GM19455 (cell line): ENCODE results near the gene EHBP1L1.

ENCODE experiments used
- ATAC-seq: cut with Tn5 transposase; IDR thresholded peaks from one replicate; pipeline ENCODE4 v1.9.1; 2021; ENCODE audit not compliant: unreplicated experiment

Gene EHBP1L1

GRCh38 chr11:65592858-65593517 lies 17.1 kb downstream of the EHBP1L1 start:
- ATAC-seq = no peak

- ATAC-seq = no peak
These were observed 17.9 kb downstream of the EHBP1L1 start for GRCh38 chr11:65593518-65594414.

GRCh38 chr11:65595131-65595530 lies 19.3 kb downstream of the EHBP1L1 start:
- no peak for ATAC-seq

- ATAC-seq = no peak
These were observed 19.9 kb downstream of the EHBP1L1 start, which contains the start of gene KCNK7 for GRCh38 chr11:65595543-65596281. TSS of gene KCNK7 (minus strand) at chr11:65595800. CDS start at chr11:65595772, 28 bp downstream.

- no peak for ATAC-seq
These were observed 20.7 kb downstream of the EHBP1L1 start for GRCh38 chr11:65596520-65596919.

- ATAC-seq = no peak
These were observed 22.4 kb downstream of the EHBP1L1 start for GRCh38 chr11:65598258-65598699.

GRCh38 chr11:65599216-65599954 lies 23.5 kb downstream of the EHBP1L1 start:
- ATAC-seq = no peak

- ATAC-seq = no peak
These were observed 24.0 kb downstream of the EHBP1L1 start for GRCh38 chr11:65599955-65600246.

- ATAC-seq = no peak
These were observed 28.4 kb downstream of the EHBP1L1 start for GRCh38 chr11:65604258-65604657.

- no peak for ATAC-seq
These were observed 31.2 kb downstream of the EHBP1L1 start for GRCh38 chr11:65606876-65607613.

- no peak for ATAC-seq
These were observed 32.0 kb downstream of the EHBP1L1 start for GRCh38 chr11:65607614-65608426.

- no peak for ATAC-seq
These were observed 33.4 kb downstream of the EHBP1L1 start for GRCh38 chr11:65609229-65609628.

GRCh38 chr11:65609665-65610064 lies 33.8 kb downstream of the EHBP1L1 start:
- no peak for ATAC-seq

- no peak for ATAC-seq
These were observed 34.6 kb downstream of the EHBP1L1 start for GRCh38 chr11:65610404-65610803.

GRCh38 chr11:65611028-65611757 lies 35.3 kb downstream of the EHBP1L1 start:
- no peak for ATAC-seq

- ATAC-seq = no peak
These were observed 36.1 kb downstream of the EHBP1L1 start for GRCh38 chr11:65611758-65612603.

GRCh38 chr11:65612691-65613090 lies 36.8 kb downstream of the EHBP1L1 start:
- ATAC-seq = no peak
